GM12878 (cell line): ENCODE data around the gene CLRN1. TPM values are rescaled to one million over a fixed set of nuclear protein-coding genes. Genes with fewer than 3 reads are reported as not detected.

Experiments used
- ATAC-seq: fragments of 200-7000 bp; cut with Tn5 transposase; 3 replicates; pipeline ENCODE4 v1.9.1; 2020; ENCODE audit warnings: mild to moderate bottlenecking, moderate library complexity
- BruUV-seq: library from RNA; stranded (reverse); fragments of 400-500 nt; replicated peaks from 2 replicates; lab custom pipeline; 2021; lab: Mats Ljungman, UMichigan
- CTCF ChIA-PET: fragments of 300-600 bp; sonication (Branson Sonifier 250); formaldehyde crosslinking; extraction: SDS; loops from one replicate; lab custom pipeline; 2021; ENCODE audit warnings: inconsistent platforms; lab: Yijun Ruan, JAX
- POLR2A ChIA-PET: fragments of 350-600 bp; formaldehyde crosslinking; extraction: SDS; loops from one replicate; lab custom pipeline; 2021; ENCODE audit warnings: inconsistent platforms; lab: Charles Lee
- RAD21 ChIA-PET: fragments of 300-600 bp; sonication (Branson Sonifier 250); formaldehyde crosslinking; loops from one replicate; lab custom pipeline; 2023; ENCODE audit warnings: antibody characterized with exemption; ENCODE audit not compliant: unreplicated experiment; lab: Charles Lee
- SMC1A ChIA-PET: fragments of 300-600 bp; sonication (Branson Sonifier 250); formaldehyde crosslinking; loops from one replicate; lab custom pipeline; 2023; ENCODE audit not compliant: unreplicated experiment, uncharacterized antibody; lab: Charles Lee
- DNase-seq: peaks from one replicate; pipeline ENCODE4 v3.0.0-alpha.2; 2011; ENCODE audit warnings: low read depth, low spot score
- FAIRE-seq: peaks from 3 replicates; lab custom pipeline; 2011; peaks lifted over from hg19 to GRCh38; lab: Jason Lieb, UNC
- H2AFZ ChIP-seq: 2 replicates; pipeline ENCODE4 v1.6.0; 2011; ENCODE audit warnings: low read depth, low read length, control low read depth; ENCODE audit not compliant: control insufficient read depth
- H3K27ac ChIP-seq: 2 replicates; pipeline ENCODE4 v1.5.1; 2011; ENCODE audit warnings: control low read depth; ENCODE audit not compliant: control insufficient read depth, insufficient read depth
- H3K27me3 ChIP-seq, 2 experiments: replicated peaks in 1 of 2; 2 replicates each; pipeline versions ENCODE4 v1.6.0 to v1.6.1; 2011; ENCODE audit warnings: low read length in 1 of 2; ENCODE audit not compliant: control insufficient read depth in 2 of 2, insufficient read depth in 2 of 2
- H3K36me3 ChIP-seq, 2 experiments: 2 replicates each; pipeline ENCODE4 v1.5.1; 2011; ENCODE audit warnings: low read length in 1 of 2; ENCODE audit not compliant: control insufficient read depth in 2 of 2, insufficient read depth in 2 of 2
- H3K4me1 ChIP-seq: 2 replicates; pipeline ENCODE4 v1.6.1; 2011; ENCODE audit warnings: mild to moderate bottlenecking, low read length, moderate library complexity, mixed read lengths; ENCODE audit not compliant: control insufficient read depth, insufficient read depth
- H3K4me2 ChIP-seq: 2 replicates; pipeline ENCODE4 v1.6.0; 2011; ENCODE audit warnings: control low read depth; ENCODE audit not compliant: control insufficient read depth, insufficient read depth
- H3K4me3 ChIP-seq: fragments of 200-600 bp; sonication (generic); 2 replicates; pipeline ENCODE4 v1.5.1; 2016
- H3K79me2 ChIP-seq: 2 replicates; pipeline ENCODE4 v1.6.0; 2011; ENCODE audit warnings: low read length; ENCODE audit not compliant: control insufficient read depth, insufficient read depth
- H3K9ac ChIP-seq: 2 replicates; pipeline ENCODE4 v1.8.0; 2011; ENCODE audit warnings: low read length, control low read depth, mixed read lengths; ENCODE audit not compliant: control insufficient read depth, insufficient read depth
- H3K9me3 ChIP-seq: replicated peaks from 3 replicates; pipeline ENCODE4 v1.5.1; 2011; ENCODE audit warnings: mild to moderate bottlenecking, low read length; ENCODE audit not compliant: control insufficient read depth, insufficient read depth
- H4K20me1 ChIP-seq: 2 replicates; pipeline ENCODE4 v1.6.0; 2011; ENCODE audit not compliant: control insufficient read depth, insufficient read depth
- ATF3 ChIP-seq: IDR thresholded peaks from 2 replicates; pipeline ENCODE4 v1.6.1; 2011; ENCODE audit warnings: low read depth, mild to moderate bottlenecking, low read length, moderate library complexity, borderline replicate concordance; ENCODE audit errors: extremely low read depth
- BCL11A ChIP-seq: IDR thresholded peaks from 2 replicates; pipeline ENCODE4 v1.6.1; 2011; ENCODE audit warnings: low read depth, low read length
- CHD1 ChIP-seq: IDR thresholded peaks from 2 replicates; pipeline ENCODE4 v1.6.1; 2012; ENCODE audit warnings: low read depth, low read length, improper control_type of control experiment
- CREB1 ChIP-seq: IDR thresholded peaks from 2 replicates; pipeline ENCODE4 v1.6.1; 2012; ENCODE audit warnings: low read depth, mild to moderate bottlenecking, inconsistent platforms
- EED ChIP-seq: sonication (generic); IDR thresholded peaks from 2 replicates; pipeline ENCODE4 v1.6.1; 2016; ENCODE audit warnings: antibody characterized with exemption, low read depth
- IKZF2 ChIP-seq, 2 experiments: fragments of 450-650 bp; IDR thresholded peaks; 2 replicates each; pipeline ENCODE4 v1.6.1; 2017; ENCODE audit warnings: mild to moderate bottlenecking in 2 of 2, moderate library complexity in 2 of 2
- IRF5 ChIP-seq: fragments of 450-650 bp; IDR thresholded peaks from 2 replicates; pipeline ENCODE4 v1.6.1; 2017; ENCODE audit warnings: borderline replicate concordance
- MAX ChIP-seq: IDR thresholded peaks from 2 replicates; pipeline ENCODE4 v1.6.1; 2012; ENCODE audit warnings: low read depth, low read length, improper control_type of control experiment
- MXI1 ChIP-seq: fragments of 150-350 bp; IDR thresholded peaks from 2 replicates; pipeline ENCODE4 v1.6.1; 2011; ENCODE audit warnings: low read depth, mild to moderate bottlenecking, inconsistent platforms, low read length, improper control_type of control experiment
- NFYA ChIP-seq: IDR thresholded peaks from 2 replicates; pipeline ENCODE4 v1.6.1; 2011; ENCODE audit warnings: low read depth, mild to moderate bottlenecking, low read length, improper control_type of control experiment, borderline replicate concordance
- NFYB ChIP-seq: IDR thresholded peaks from 2 replicates; pipeline ENCODE4 v1.6.1; 2011; ENCODE audit warnings: low read depth, mild to moderate bottlenecking, low read length, improper control_type of control experiment, moderate library complexity; ENCODE audit not compliant: insufficient read depth
- NR2F1 ChIP-seq: fragments of 450-650 bp; conservative IDR thresholded peaks from 2 replicates; pipeline ENCODE4 v1.6.1; 2017; ENCODE audit warnings: mild to moderate bottlenecking
- PML ChIP-seq: IDR thresholded peaks from 2 replicates; pipeline ENCODE4 v1.6.1; 2012; ENCODE audit warnings: low read length, inconsistent platforms
- POLR2AphosphoS5 ChIP-seq: IDR thresholded peaks from 2 replicates; pipeline ENCODE4 v1.6.1; 2011; ENCODE audit warnings: mild to moderate bottlenecking, low read length, inconsistent platforms
- RAD21 ChIP-seq: IDR thresholded peaks from 2 replicates; pipeline ENCODE4 v1.6.1; 2011; ENCODE audit warnings: mild to moderate bottlenecking, low read depth, low read length, moderate library complexity; ENCODE audit not compliant: insufficient read depth
- RFX5 ChIP-seq: IDR thresholded peaks from 2 replicates; pipeline ENCODE4 v1.6.1; 2011; ENCODE audit warnings: low read depth, low read length, improper control_type of control experiment
- SMAD1 ChIP-seq: fragments of 450-650 bp; IDR thresholded peaks from 2 replicates; pipeline ENCODE4 v1.6.1; 2018; ENCODE audit warnings: mild to moderate bottlenecking, low read depth; ENCODE audit not compliant: partially characterized antibody
- SPI1 ChIP-seq: IDR thresholded peaks from 2 replicates; pipeline ENCODE4 v1.6.1; 2011; ENCODE audit warnings: low read depth, mild to moderate bottlenecking, low read length, moderate library complexity, borderline replicate concordance; ENCODE audit not compliant: insufficient read depth
- ZNF687 ChIP-seq: fragments of 450-650 bp; IDR thresholded peaks from 2 replicates; pipeline ENCODE4 v1.6.1; 2017; ENCODE audit warnings: mild to moderate bottlenecking, moderate library complexity
- ZSCAN29 ChIP-seq: fragments of 450-650 bp; IDR thresholded peaks from 2 replicates; pipeline ENCODE4 v1.6.1; 2017; ENCODE audit warnings: mild to moderate bottlenecking, moderate library complexity
- in situ Hi-C: fragments of 300-500 bp; cut with MboI; formaldehyde crosslinking; loops from 9 replicates; pipeline ENCODE4 v1.14.3; 2018; ENCODE audit warnings: mixed read lengths
- intact Hi-C: fragments of 100-400 bp; cut with micrococcal nuclease; formaldehyde crosslinking; loops from one replicate; pipeline ENCODE4 v1.14.2; 2022; ENCODE audit not compliant: unreplicated experiment
- polyA plus RNA-seq, 11 experiments: library from polyadenylated mRNA; depleted of rRNA in 4 of 11; unstranded in 6 of 11; stranded (reverse) in 5 of 11; fragments of >200 nt; fragmentation: Nextera tagmentation in 4 of 11; fragmentation: Illumina TruSeq in 1 of 11; extraction: Ambion mirVana in 4 of 11; extraction: Trizol in 1 of 11; gene quantifications; 1 replicate in 1 of 11; 2 replicates in 10 of 11; pipeline versions ENCODE4 v1.2.1 to v1.2.3, GENCODE V29; 2011 to 2016; ENCODE audit warnings: inconsistent platforms in 2 of 11, missing spikeins in 2 of 11, low read depth in 1 of 11
- total RNA-seq, 4 experiments: library from RNA; depleted of rRNA in 3 of 4; stranded (reverse); fragments of >200 nt in 3 of 4; fragmentation: Illumina TruSeq in 1 of 4; extraction: Trizol in 1 of 4; gene quantifications; 2 replicates each; pipeline versions ENCODE4 v1.2.1 to v1.2.3, GENCODE V29; 2013 to 2021

CLRN1 gene
- total and polyA plus RNA-seq, 10 of the 15 experiments (the other 5 are each of a cell fraction or from before 2014, with no cell fraction given), result not detected

- TF ChIP-seq ATF3 (no peak), PML (no peak), NFYA (no peak), IKZF2 (IDR thresholded peaks at IDR 0.05) (no peak), RAD21 (no peak), CHD1 (no peak), NFYB (no peak), ZNF687 (no peak), SPI1 (no peak)
- TF ChIP-seq, all 136 proteins: peak for 0
Observed at GRCh38 chr3:150998996-150999395, 26.5 kb upstream of the CLRN1 start (continued).

- in situ Hi-C loops, result no loop called here
- H3K79me2 ChIP-seq, result no peaks in the 10 kb centered on the region
- SMC1A ChIA-PET, result no interaction called here
- H3K27ac ChIP-seq, result no peak overlapping the region
- no TSS peak for BruUV-seq
- no peak for FAIRE-seq
- no peak for DNase-seq
- no peaks in the 10 kb centered on the region for H3K9me3 ChIP-seq
- TF ChIP-seq MAX (no peak), IRF5 (no peak), BCL11A (no peak), NR2F1 (no peak), CREB1 (no peak), SMAD1 (no peak), EED (no peak), RFX5 (no peak), MXI1 (no peak), POLR2AphosphoS5 (no peak), ZSCAN29 (no peak)
- TF ChIP-seq, all 136 proteins: peak for 0
- H3K9ac ChIP-seq, result no peak overlapping the region
- H2AFZ ChIP-seq, result no peak overlapping the region
- H3K4me2 ChIP-seq, result no peak overlapping the region
- no peaks in the 10 kb centered on the region for H3K4me1 ChIP-seq
- ChIA-PET RAD21 (no interaction called here), CTCF (no interaction called here), POLR2A (no interaction called here)
- H4K20me1 ChIP-seq, result no peaks in the 10 kb centered on the region
- intact Hi-C loops, result no loop called here
- no peaks in the 10 kb centered on the region; a peak in 1 of 4 replicates for H3K27me3 ChIP-seq
- no peak overlapping the region for H3K4me3 ChIP-seq
- H3K36me3 ChIP-seq, result no peaks in the 10 kb centered on the region
- ATAC-seq, result no peak
Observed at GRCh38 chr3:150996731-150997130, 24.2 kb upstream of the CLRN1 start.
